Myometrial cell (primary cell): ENCODE data around the gene SPSB1. TPM values are rescaled to one million over a fixed set of nuclear protein-coding genes. Genes with fewer than 3 reads are reported as not detected.

Experiments
- total RNA-seq: library from RNA; depleted of rRNA; stranded (reverse); fragments of >200 nt; gene quantifications from 2 replicates; pipeline ENCODE4 v1.2.3, GENCODE V29; 2015

Gene SPSB1
- 11.9 and 12.1 TPM in 2 replicates for total RNA-seq

DNA sequence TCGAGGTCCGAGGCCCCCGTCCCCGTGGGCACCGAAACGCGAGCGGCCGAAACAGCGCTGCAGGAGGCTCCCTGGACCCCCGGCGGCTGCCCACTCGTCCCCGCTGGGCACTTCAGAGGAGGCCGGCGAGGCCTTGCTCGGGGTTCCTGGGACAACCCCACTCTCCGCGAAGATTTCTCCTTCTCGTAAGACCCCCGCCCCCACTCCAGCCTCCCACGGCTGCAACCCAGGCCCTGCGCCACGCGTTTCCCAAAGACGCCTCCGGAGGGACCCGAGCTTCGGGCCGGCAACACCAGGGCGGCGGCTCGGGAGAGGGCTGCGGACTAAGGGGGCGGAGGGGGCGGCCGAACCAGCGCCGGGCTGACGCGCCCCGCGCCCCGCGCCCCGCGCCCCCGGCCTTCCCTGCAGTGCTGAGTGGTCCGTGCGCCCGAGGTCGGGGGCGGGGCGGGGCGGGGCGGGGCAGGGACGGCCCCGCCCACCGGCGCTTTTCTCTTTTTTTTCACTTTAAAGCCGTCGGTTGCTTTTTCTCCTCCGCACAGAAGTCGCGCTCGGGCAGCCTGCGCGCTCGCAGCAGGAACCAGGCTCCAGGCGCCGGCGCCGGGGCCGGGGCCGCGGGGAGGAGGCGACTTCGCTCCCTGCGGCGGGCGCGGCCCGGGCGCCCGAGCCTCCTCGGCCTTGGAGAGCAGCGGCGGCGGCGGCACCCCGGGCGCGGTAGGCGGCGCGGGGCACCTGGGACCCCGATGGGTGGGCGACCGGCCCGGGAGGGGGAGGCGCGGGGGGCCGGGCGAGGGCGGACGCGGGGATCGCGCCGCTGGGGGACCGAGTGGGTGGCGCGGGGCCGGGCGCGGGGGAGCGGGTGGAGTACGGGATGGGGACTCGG is at the start of gene SPSB1:
SPSB1 (plus strand) TSS at position 534 of the 880 bp plus-strand sequence. CDS start 62,998 bp downstream, outside the sequence.

Other genes with a start within 250 kb of the SPSB1 start
- gene SLC2A5, start 223.3 kb upstream of the SPSB1 start, total RNA-seq, result 3.5 and 4.1 TPM in 2 replicates
- 4.0 and 4.6 TPM in 2 replicates for gene GPR157, start 163.8 kb upstream of the SPSB1 start, total RNA-seq
- 111 and 113 TPM in 2 replicates for gene H6PD, start 58.1 kb upstream of the SPSB1 start, total RNA-seq
- gene SLC25A33, start 246.6 kb downstream of the SPSB1 start, total RNA-seq, result 6.4 and 6.9 TPM in 2 replicates